ENCODE results near the gene BMP6.

Gene BMP6

GRCh38 chr6:7922596-7922995 is 196.7 kb downstream of the BMP6 start:
- no peak overlapping the region for H3K27ac ChIP-seq
- TF ChIP-seq, protein P1, sequence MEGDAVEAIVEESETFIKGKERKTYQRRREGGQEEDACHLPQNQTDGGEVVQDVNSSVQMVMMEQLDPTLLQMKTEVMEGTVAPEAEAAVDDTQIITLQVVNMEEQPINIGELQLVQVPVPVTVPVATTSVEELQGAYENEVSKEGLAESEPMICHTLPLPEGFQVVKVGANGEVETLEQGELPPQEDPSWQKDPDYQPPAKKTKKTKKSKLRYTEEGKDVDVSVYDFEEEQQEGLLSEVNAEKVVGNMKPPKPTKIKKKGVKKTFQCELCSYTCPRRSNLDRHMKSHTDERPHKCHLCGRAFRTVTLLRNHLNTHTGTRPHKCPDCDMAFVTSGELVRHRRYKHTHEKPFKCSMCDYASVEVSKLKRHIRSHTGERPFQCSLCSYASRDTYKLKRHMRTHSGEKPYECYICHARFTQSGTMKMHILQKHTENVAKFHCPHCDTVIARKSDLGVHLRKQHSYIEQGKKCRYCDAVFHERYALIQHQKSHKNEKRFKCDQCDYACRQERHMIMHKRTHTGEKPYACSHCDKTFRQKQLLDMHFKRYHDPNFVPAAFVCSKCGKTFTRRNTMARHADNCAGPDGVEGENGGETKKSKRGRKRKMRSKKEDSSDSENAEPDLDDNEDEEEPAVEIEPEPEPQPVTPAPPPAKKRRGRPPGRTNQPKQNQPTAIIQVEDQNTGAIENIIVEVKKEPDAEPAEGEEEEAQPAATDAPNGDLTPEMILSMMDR (conservative IDR thresholded peaks at IDR 0.05), result no peak
- no peak for TF ChIP-seq ZFX (IDR thresholded peaks at IDR 0.05)

DNA sequence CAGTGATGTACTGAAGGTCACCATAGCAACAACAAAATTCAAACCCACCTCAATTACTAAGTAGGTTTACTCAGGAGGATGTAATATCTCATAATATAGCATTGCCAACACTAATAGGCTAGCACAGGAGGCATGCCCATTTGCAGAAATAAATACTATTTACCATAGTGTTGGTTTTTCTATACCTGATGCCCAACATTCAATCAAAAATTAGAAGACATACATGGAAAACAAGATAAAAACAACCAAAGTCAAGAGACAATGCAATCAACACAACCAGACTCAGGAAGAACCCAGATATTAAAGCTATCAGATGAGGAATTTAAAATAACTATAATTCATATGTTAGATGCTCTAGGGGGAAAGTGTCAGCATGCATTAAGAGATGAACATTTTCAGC is 199.0 kb downstream of the BMP6 start:
- no peak overlapping the region for H3K27ac ChIP-seq
- no peak for TF ChIP-seq ZFX (IDR thresholded peaks at IDR 0.05)
- TF ChIP-seq, protein P1 (conservative IDR thresholded peaks at IDR 0.05), result no peak

Data from C4-2B (cell line).